HL-60/S4 treated with retinoic acid at 250 ng/mL for 4 days and 3 days (cell line): ENCODE data around the gene SGO2.

Experiments used
- in situ Hi-C: fragments of 300-500 bp; cut with MboI; formaldehyde crosslinking; loops from 2 replicates; pipeline ENCODE4 v1.7.0; 2022; ENCODE audit warnings: low sequenced_read_pairs

SGO2 gene, protein sequence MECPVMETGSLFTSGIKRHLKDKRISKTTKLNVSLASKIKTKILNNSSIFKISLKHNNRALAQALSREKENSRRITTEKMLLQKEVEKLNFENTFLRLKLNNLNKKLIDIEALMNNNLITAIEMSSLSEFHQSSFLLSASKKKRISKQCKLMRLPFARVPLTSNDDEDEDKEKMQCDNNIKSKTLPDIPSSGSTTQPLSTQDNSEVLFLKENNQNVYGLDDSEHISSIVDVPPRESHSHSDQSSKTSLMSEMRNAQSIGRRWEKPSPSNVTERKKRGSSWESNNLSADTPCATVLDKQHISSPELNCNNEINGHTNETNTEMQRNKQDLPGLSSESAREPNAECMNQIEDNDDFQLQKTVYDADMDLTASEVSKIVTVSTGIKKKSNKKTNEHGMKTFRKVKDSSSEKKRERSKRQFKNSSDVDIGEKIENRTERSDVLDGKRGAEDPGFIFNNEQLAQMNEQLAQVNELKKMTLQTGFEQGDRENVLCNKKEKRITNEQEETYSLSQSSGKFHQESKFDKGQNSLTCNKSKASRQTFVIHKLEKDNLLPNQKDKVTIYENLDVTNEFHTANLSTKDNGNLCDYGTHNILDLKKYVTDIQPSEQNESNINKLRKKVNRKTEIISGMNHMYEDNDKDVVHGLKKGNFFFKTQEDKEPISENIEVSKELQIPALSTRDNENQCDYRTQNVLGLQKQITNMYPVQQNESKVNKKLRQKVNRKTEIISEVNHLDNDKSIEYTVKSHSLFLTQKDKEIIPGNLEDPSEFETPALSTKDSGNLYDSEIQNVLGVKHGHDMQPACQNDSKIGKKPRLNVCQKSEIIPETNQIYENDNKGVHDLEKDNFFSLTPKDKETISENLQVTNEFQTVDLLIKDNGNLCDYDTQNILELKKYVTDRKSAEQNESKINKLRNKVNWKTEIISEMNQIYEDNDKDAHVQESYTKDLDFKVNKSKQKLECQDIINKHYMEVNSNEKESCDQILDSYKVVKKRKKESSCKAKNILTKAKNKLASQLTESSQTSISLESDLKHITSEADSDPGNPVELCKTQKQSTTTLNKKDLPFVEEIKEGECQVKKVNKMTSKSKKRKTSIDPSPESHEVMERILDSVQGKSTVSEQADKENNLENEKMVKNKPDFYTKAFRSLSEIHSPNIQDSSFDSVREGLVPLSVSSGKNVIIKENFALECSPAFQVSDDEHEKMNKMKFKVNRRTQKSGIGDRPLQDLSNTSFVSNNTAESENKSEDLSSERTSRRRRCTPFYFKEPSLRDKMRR

GRCh38 chr2:200525882-200526651 lies at the start of gene SGO2:
Gene SGO2 (plus strand): TSS chr2:200526207. CDS start chr2:200532976, 6,769 bp downstream.
- in situ Hi-C loops = no loop called here

DNA sequence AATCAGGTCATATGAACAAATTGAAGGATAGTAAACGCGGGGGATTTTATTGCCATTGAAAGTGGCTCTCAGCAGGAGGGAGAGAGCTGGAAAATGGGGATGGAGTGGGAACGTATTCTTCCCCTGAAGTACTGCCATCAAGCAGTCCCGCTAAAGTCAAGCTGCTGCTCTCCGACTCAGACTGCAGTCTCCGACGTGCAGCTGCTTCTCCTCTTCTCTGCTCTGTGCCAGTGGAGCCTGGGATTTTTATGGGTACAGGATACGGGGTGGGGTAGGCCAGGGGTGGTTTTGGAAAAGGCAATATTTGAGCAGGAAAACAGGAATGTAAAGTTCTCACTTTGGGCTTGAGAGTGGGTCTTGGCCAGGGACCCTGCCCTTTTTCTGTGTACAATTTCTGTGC lies 49.2 kb upstream of the SGO2 start:
- in situ Hi-C loops = loop anchor here (25.0 kb wide), 2 partner anchors 490 to 765 kb away; no protein-coding TSS in a partner anchor

DNA sequence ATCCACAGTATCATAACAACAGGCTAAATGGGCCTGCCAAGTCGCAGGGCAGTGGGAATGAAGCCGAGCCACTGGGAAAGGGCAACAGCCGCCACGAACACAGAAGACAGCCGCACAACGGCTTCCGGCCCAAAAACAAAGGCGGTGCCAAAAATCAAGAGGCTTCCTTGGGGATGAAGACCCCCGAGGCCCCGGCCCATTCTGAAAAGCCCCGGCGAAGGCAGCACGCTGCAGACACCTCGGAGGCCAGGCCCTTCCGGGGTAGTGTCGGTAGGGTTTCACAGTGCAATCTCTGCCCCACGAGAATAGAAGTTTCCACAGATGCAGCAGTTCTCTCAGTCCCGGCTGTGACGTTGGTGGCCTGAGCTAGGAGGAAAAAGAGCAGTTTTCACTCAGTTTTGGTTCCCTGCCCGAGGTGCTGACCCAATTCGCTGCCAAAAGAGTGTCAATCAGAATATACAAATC lies 48.3 kb upstream of the SGO2 start:
- in situ Hi-C loops = loop anchor here (25.0 kb wide), 2 partner anchors 490 to 765 kb away; no protein-coding TSS in a partner anchor

GRCh38 chr2:200479692-200480265 lies 46.2 kb upstream of the SGO2 start:
- in situ Hi-C loops = loop anchor here (25.0 kb wide), 2 partner anchors 492 to 767 kb away; no protein-coding TSS in a partner anchor

DNA sequence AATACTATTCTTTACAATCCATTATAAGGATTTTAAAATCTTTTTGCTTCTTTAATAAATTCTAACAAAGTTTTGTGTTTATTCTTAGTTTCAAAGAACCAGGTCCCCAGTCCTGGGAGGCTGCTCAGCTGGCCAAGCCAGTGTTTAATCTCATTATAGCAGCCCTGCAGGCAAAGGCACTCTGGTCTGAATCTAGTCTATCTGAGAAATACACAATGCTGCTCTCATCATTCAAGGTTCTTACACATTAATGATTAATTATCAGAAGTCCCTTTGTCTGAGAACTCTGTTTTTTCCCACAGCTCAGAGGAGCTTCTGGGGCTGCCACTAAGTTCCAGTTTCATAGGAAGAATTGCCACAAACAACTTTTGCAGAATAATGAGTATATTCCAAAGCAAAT lies 43.8 kb upstream of the SGO2 start:
- in situ Hi-C loops = loop anchor here (25.0 kb wide), 2 partner anchors 495 to 770 kb away; no protein-coding TSS in a partner anchor

GRCh38 chr2:200483729-200484198 lies 42.2 kb upstream of the SGO2 start:
- in situ Hi-C loops = loop anchor here (25.0 kb wide), 2 partner anchors 496 to 771 kb away; no protein-coding TSS in a partner anchor

DNA sequence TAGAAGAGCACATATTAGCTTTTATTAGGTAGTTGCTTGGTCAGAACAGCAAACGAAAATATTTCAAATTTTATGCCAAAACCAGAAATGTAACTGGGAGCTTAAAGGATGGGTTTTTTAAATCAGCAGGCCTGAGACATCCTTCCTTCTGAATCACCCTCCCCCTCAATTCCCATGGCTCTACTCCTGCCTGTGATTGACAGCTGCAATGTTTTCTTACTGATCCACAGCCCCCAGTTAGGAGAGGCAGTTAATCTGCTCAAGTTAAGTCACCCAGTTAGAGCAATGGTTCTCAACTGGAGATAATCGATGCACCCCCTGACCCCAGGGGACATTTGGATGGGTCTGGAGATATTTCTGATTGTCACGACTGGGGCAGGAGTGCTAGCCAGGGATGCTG lies 41.1 kb upstream of the SGO2 start:
- in situ Hi-C loops = loop anchor here (25.0 kb wide), 2 partner anchors 498 to 773 kb away; no protein-coding TSS in a partner anchor

- in situ Hi-C loops = loop anchor here (25.0 kb wide), 2 partner anchors 499 to 774 kb away; no protein-coding TSS in a partner anchor
Observed at GRCh38 chr2:200486529-200486928, 39.5 kb upstream of the SGO2 start.

- in situ Hi-C loops = loop anchor here (25.0 kb wide), 2 partner anchors 501 to 776 kb away; no protein-coding TSS in a partner anchor
Observed at GRCh38 chr2:200488169-200488568, 37.8 kb upstream of the SGO2 start.

GRCh38 chr2:200490001-200490400 lies 36.0 kb upstream of the SGO2 start:
- in situ Hi-C loops = loop anchor here (25.0 kb wide), 2 partner anchors 503 to 778 kb away; no protein-coding TSS in a partner anchor

DNA sequence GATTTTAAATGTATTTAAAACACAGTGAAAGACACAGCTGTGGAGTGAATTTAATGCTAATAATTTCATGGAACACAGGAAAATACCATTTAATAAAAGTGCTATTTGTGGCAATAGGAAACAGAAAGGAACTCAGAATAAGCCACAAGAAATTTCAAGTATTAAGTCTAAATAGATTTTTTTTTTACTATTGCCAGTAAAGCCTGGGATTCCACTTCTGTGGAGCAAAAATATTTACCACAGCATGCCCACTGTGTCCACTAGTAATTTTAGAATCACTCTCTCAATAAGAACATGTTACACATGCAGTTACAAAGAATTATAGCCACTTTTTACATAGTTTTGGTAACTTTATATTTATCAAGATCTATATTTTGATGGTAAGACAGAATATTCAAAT lies 33.4 kb upstream of the SGO2 start:
- in situ Hi-C loops = loop anchor here (25.0 kb wide), 2 partner anchors 505 to 780 kb away; no protein-coding TSS in a partner anchor

GRCh38 chr2:200494048-200494447 lies 32.0 kb upstream of the SGO2 start:
- in situ Hi-C loops = loop anchor here (25.0 kb wide), 2 partner anchors 507 to 782 kb away; no protein-coding TSS in a partner anchor

DNA sequence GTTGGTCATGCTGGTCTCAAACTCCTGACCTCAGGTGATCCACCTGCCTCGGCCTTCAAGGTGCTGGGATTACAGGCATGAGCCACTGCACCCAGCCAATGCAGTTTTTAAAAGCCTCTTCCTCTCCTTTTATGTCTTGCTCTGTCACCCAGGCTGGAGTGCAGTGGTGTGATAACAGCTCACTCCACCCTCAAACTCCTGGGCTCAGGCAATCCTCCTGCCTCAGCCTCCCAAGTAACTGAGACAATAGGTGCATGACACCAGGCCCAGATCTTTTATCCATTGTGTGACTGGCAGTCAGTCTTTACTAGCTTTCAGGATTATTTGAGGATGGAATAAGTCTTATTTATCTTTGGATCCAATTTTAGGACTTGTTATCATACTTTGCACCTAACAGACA lies 29.3 kb upstream of the SGO2 start:
- in situ Hi-C loops = loop anchor here (25.0 kb wide), 2 partner anchors 509 to 784 kb away; no protein-coding TSS in a partner anchor

DNA sequence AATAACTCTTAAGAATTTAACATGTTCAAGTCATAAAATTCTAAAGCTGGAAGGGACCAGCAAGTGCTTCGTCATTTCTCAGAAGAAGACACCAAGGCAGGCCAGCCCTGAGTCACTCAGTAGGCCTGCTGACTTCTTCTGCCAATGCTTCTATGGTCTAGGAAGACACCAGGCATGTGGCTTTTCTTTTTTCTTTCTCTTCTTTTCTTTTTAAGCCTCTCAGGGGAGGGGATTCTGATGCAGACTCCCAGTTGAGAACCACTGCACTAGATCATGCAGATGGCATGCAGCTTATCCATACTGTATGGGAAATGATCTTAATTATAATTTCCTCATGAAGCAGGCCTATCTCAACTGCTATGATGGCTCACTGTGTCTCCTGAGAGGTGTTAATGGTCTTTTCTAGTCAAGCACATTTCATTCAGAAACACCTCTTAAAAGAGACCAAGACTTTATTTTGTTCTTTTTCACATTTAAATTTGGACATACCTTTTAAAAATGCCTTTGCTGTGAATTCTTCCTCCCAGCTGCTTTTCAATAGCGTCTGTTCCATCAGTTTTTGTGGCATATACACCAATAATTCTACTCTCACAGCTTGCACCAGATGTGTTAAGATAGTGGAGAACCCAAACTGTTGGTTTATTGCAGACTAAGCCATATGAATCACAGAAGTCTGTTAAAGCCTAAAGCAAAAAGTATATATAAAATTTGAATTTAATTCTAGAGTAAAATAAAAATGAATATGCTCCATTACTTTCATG lies 27.4 kb upstream of the SGO2 start:
- in situ Hi-C loops = loop anchor here (25.0 kb wide), 2 partner anchors 511 to 786 kb away; no protein-coding TSS in a partner anchor

DNA sequence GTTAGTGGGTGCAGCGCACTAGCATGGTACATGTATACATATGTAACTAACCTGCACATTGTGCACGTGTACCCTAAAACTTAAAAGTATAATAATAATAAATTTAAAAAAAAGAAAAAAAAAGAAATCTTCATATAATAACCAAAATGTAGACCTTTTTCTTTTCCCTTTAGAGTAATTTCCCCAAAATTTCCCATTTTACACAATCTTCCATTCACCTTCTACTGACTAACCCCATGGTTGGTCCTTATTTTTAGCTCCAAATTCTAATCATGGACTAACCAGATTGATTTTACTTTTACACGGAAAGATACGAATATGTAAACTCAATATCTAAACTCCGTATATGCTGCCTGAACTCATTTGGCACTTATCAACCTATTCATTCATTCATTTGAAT lies 23.8 kb upstream of the SGO2 start:
- in situ Hi-C loops = no loop called here

GRCh38 chr2:200506679-200507078 lies 19.3 kb upstream of the SGO2 start:
- in situ Hi-C loops = no loop called here

DNA sequence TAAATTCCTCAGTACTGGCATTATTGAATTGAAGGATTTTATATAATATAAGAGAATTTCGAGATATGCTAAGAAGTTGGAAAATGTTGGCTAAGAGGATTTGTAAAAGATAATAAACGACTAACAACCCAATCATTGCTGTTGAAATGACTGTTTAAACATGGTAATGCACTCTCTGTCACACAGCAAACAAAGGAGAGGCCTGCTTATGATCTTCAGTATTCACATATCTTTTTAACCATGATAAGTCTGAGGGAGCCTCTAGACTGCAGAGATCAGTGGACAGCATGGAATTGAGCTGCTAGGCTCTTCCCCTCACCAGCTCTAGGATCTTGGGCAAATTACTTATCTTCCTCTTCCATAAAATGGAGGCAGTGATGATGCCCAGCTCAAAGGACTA lies 18.8 kb upstream of the SGO2 start:
- in situ Hi-C loops = no loop called here

DNA sequence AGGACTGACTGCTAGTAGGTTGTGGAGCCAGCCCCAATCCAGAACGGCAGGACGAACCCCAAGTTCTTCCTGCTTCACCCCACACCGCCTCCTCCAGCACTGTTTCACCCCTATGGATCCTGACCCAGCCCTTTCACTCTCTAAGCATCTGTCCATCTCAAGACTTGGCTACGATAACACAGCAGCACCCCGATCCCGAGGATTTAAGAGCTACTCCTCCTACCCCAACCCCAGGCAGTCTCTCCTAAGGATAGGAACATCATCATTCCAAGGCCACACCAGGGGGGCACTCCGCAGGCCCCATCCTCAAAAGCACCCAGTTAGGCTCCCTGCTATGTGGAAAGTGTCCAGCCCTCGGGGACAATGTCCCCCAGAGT lies 16.8 kb upstream of the SGO2 start:
- in situ Hi-C loops = no loop called here
